OCI-LY7 (cell line): Measurements from ENCODE around the gene CAPN7.

Experiments used
- EZH2phosphoT487 ChIP-seq: fragments of 200-600 bp; sonication (generic); IDR thresholded peaks from 2 replicates; pipeline ENCODE4 v1.6.1; 2018; ENCODE audit warnings: low read depth, borderline replicate concordance, mild to moderate bottlenecking, mixed run types, antibody characterized with exemption, low read length, moderate library complexity, mixed read lengths
- TF ChIP-seq, protein P1 (sequence below): fragments of 200-600 bp; sonication (generic); conservative IDR thresholded peaks from 2 replicates; pipeline ENCODE4 v1.5.1; 2014; ENCODE audit warnings: mild to moderate bottlenecking, antibody characterized with exemption, low read length, moderate library complexity, mixed read lengths

DNA sequence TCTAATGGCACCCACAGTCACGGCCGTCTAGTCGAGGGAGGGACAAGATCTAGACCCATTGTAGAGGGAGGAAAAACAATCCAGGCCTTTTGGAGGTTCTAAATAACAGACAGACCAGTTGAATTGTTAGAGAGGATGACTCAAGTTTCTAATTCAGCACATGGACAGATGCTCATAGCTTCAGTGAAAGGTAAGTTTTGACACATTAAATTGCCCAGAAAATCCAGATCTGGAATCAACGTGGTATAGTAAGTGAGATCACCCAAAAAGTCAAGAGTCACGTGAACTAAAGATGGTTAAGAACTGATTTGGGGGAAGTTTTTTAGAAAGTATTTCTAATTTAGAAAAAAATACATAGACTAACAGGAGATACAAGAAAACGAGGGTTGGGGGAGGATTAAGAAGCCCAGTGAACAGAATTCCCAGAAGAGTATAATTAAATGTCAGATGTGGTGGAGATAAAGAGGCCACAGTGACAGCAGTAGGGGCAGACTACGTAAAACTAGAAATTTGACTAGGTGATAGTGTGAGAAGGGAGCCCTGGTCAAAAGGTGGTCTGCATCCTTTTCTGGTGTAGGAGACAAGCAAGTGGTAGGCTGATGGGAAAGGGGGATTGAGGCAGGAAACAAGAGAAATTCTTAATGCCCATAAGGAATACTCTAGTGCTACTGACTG is 47.1 kb downstream of the CAPN7 start:
- TF ChIP-seq, protein P1, sequence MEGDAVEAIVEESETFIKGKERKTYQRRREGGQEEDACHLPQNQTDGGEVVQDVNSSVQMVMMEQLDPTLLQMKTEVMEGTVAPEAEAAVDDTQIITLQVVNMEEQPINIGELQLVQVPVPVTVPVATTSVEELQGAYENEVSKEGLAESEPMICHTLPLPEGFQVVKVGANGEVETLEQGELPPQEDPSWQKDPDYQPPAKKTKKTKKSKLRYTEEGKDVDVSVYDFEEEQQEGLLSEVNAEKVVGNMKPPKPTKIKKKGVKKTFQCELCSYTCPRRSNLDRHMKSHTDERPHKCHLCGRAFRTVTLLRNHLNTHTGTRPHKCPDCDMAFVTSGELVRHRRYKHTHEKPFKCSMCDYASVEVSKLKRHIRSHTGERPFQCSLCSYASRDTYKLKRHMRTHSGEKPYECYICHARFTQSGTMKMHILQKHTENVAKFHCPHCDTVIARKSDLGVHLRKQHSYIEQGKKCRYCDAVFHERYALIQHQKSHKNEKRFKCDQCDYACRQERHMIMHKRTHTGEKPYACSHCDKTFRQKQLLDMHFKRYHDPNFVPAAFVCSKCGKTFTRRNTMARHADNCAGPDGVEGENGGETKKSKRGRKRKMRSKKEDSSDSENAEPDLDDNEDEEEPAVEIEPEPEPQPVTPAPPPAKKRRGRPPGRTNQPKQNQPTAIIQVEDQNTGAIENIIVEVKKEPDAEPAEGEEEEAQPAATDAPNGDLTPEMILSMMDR, result no peak
- no peak for TF ChIP-seq EZH2phosphoT487
